HepG2 (cell line): ENCODE data around the gene PRRC2A. TPM values are rescaled to one million over a fixed set of nuclear protein-coding genes. Genes with fewer than 3 reads are reported as not detected.

Experiments used
- ELF1 ChIP-seq: sonication (generic); formaldehyde crosslinking; IDR thresholded peaks from 2 replicates; pipeline ENCODE4 v1.4.0; 2020; ENCODE audit warnings: missing genetic modification reagents
- MYPOP ChIP-seq: sonication (generic); formaldehyde crosslinking; IDR thresholded peaks from 2 replicates; pipeline ENCODE4 v1.8.1; 2023; ENCODE audit warnings: mild to moderate bottlenecking, moderate library complexity, missing genetic modification reagents
- NCOA5 ChIP-seq: sonication (generic); formaldehyde crosslinking; IDR thresholded peaks from 2 replicates; pipeline ENCODE4 v1.4.0; 2020; ENCODE audit warnings: missing genetic modification reagents
- ONECUT2 ChIP-seq: sonication (generic); formaldehyde crosslinking; IDR thresholded peaks from 2 replicates; pipeline ENCODE4 v1.4.0; 2020; ENCODE audit warnings: missing genetic modification reagents
- SKI ChIP-seq: fragments of 450-650 bp; IDR thresholded peaks from one replicate; pipeline ENCODE4 v1.6.1; 2018; ENCODE audit warnings: mild to moderate bottlenecking; ENCODE audit not compliant: partially characterized antibody
- SMAD3 ChIP-seq: sonication (generic); formaldehyde crosslinking; IDR thresholded peaks from 2 replicates; pipeline ENCODE4 v1.4.0; 2020; ENCODE audit warnings: missing genetic modification reagents
- SNAPC4 ChIP-seq: sonication (generic); formaldehyde crosslinking; IDR thresholded peaks from 2 replicates; pipeline ENCODE4 v1.4.0; 2020; ENCODE audit warnings: mild to moderate bottlenecking, missing genetic modification reagents
- SRSF9 ChIP-seq: fragments of 200-400 bp; formaldehyde crosslinking; IDR thresholded peaks from 2 replicates; pipeline ENCODE4 v1.6.1; 2018; ENCODE audit warnings: borderline replicate concordance, mild to moderate bottlenecking, low read depth, low read length; ENCODE audit not compliant: insufficient read depth, poor library complexity, severe bottlenecking
- TCF7 ChIP-seq: sonication (generic); IDR thresholded peaks from 2 replicates; pipeline ENCODE4 v1.6.1; 2016; ENCODE audit warnings: antibody characterized with exemption, low read depth
- ZBTB44 ChIP-seq: sonication (generic); formaldehyde crosslinking; IDR thresholded peaks from 2 replicates; pipeline ENCODE4 v1.4.0; 2020; ENCODE audit warnings: missing genetic modification reagents
- ZNF230 ChIP-seq: sonication (generic); formaldehyde crosslinking; IDR thresholded peaks from 2 replicates; pipeline ENCODE4 v1.4.0; 2020; ENCODE audit warnings: mild to moderate bottlenecking, missing genetic modification reagents
- ZNF34 ChIP-seq: sonication (generic); formaldehyde crosslinking; IDR thresholded peaks from 2 replicates; pipeline ENCODE4 v1.4.0; 2020; ENCODE audit warnings: mild to moderate bottlenecking, missing genetic modification reagents, borderline replicate concordance
- ZNF432 ChIP-seq: sonication (generic); formaldehyde crosslinking; IDR thresholded peaks from 2 replicates; pipeline ENCODE4 v1.5.0; 2020; ENCODE audit warnings: missing genetic modification reagents, mild to moderate bottlenecking, borderline replicate concordance
- ZNF7 ChIP-seq: IDR thresholded peaks from 2 replicates; pipeline ENCODE4 v1.6.1; 2016; ENCODE audit warnings: missing biosample characterization, missing genetic modification reagents
- ZSCAN22 ChIP-seq: sonication (generic); formaldehyde crosslinking; IDR thresholded peaks from 2 replicates; pipeline ENCODE4 v1.4.0; 2020; ENCODE audit warnings: mild to moderate bottlenecking, missing genetic modification reagents
- polyA plus RNA-seq, 8 experiments: library from polyadenylated mRNA; depleted of rRNA in 3 of 8; stranded (reverse) in 7 of 8; unstranded in 1 of 8; fragments of >200 nt; fragmentation: Illumina TruSeq in 4 of 8; extraction: Trizol in 4 of 8; gene quantifications; 2 replicates each; pipeline versions ENCODE4 v1.2.1 to v1.2.3, GENCODE V29; 2011 to 2016; ENCODE audit warnings: low read depth in 4 of 8, missing spikeins in 1 of 8, mixed read lengths in 1 of 8; ENCODE audit not compliant: insufficient read depth in 1 of 8
- total RNA-seq, 5 experiments: library from RNA; depleted of rRNA; stranded (reverse); fragments of >200 nt; fragmentation: Illumina TruSeq; extraction: Trizol; gene quantifications; 2 replicates each; pipeline ENCODE4 v1.2.3, GENCODE V29; 2016; ENCODE audit warnings: low read depth in 1 of 5
- TF ChIP-seq, protein P1 (sequence below): sonication (generic); formaldehyde crosslinking; conservative IDR thresholded peaks from 2 replicates; pipeline ENCODE4 v1.8.0; 2022; ENCODE audit warnings: low read depth, missing genetic modification reagents
- TF ChIP-seq, protein P2 (sequence below): IDR thresholded peaks from 2 replicates; pipeline ENCODE4 v1.6.1; 2016; ENCODE audit warnings: mild to moderate bottlenecking, missing biosample characterization, missing genetic modification reagents
- TF ChIP-seq, protein P3 (sequence below): sonication (generic); formaldehyde crosslinking; IDR thresholded peaks from 2 replicates; pipeline ENCODE4 v1.5.0; 2020; ENCODE audit warnings: missing genetic modification reagents

The PRRC2A gene
- total and polyA plus RNA-seq, 2 of the 13 experiments (the other 11 are each of a cell fraction or from before 2014, with no cell fraction given) = 38.9 to 47.4 TPM

DNA sequence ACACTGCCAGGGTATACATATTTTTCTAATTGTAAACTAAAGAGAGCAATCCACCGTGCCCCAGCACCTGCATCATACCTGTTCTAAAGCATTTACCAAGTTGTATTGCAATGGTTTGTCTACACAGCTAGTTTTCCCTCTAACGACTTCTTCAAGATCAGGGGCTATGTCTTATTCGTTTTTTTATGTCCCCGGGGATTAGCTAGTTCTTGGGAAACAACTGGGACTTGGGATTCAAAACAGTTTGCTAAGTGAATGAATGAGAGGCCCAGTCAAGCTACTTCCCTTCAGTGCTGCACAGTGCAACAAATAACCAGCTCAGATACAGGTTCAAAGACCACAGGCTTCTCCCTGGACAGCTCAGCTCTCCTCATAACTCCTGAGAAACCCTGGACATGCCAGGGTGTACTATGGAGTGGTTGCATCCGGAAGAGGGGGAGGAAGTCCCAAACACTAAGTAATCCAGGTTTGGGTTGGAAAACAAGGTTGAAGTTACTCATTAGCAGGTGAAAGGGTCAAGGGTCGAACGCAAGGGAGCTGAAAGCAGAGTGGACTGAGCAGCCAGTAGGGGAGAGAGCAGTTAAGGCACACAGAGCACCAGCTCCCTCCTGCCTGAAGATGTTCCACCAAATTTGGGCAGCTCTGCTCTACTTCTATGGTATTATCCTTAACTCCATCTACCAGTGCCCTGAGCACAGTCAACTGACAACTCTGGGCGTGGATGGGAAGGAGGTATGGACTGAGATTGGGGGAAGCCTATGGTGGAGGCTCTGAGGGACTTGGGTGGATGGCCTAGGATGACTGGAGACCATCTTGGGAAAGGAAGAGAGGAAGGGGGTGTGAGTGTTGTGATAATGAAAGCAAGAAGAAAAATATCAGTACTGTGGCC is 35.1 kb downstream of the PRRC2A start, which contains the start of gene APOM (continued):
- TF ChIP-seq SNAPC4 (CRISPR knock-in tag) (peak; percentile 52; the same call in 1 of the 2 replicates), ELF1 (peak; percentile 95), SRSF9 (no peak), MYPOP (CRISPR knock-in tag) (peak; percentile 96), ZNF432 (no peak), SKI (peak; percentile 10), ZNF7 (CRISPR knock-in tag) (no peak), ZNF34 (CRISPR knock-in tag) (no peak; the same call in 1 of the 2 replicates), ONECUT2 (no peak), NCOA5 (CRISPR knock-in tag) (no peak), ZSCAN22 (no peak), SMAD3 (CRISPR knock-in tag) (peak; percentile 89), ZNF230 (peak; percentile 68; the same call in 1 of the 2 replicates), ZBTB44 (CRISPR knock-in tag) (no peak), TCF7 (peak; percentile 52; the same call in 1 of the 2 replicates)
- TF ChIP-seq, protein P1, sequence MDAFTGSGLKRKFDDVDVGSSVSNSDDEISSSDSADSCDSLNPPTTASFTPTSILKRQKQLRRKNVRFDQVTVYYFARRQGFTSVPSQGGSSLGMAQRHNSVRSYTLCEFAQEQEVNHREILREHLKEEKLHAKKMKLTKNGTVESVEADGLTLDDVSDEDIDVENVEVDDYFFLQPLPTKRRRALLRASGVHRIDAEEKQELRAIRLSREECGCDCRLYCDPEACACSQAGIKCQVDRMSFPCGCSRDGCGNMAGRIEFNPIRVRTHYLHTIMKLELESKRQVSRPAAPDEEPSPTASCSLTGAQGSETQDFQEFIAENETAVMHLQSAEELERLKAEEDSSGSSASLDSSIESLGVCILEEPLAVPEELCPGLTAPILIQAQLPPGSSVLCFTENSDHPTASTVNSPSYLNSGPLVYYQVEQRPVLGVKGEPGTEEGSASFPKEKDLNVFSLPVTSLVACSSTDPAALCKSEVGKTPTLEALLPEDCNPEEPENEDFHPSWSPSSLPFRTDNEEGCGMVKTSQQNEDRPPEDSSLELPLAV (CRISPR knock-in tag) = no peak
- TF ChIP-seq, protein P2, sequence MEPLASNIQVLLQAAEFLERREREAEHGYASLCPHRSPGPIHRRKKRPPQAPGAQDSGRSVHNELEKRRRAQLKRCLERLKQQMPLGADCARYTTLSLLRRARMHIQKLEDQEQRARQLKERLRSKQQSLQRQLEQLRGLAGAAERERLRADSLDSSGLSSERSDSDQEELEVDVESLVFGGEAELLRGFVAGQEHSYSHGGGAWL (CRISPR knock-in tag) = no peak; the same call in 1 of the 2 replicates
- TF ChIP-seq, protein P3, sequence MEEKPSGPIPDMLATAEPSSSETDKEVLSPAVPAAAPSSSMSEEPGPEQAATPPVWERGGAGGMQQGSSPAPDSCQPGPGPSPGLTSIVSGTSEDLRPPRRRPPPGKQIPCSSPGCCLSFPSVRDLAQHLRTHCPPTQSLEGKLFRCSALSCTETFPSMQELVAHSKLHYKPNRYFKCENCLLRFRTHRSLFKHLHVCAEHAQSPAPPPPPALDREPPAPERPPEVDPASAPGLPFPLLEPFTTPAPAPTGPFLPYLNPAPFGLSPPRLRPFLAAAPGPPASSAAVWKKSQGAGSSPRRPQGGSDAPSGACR (CRISPR knock-in tag) = peak; percentile 75; the same call in 1 of the 2 replicates
